ENCODE results near the gene MAP3K14. TPM values are rescaled to one million over a fixed set of nuclear protein-coding genes. Genes with fewer than 3 reads are reported as not detected.

Gene MAP3K14
- total and polyA plus RNA-seq, 2 donors (not counting 1 experiment from before 2014, with no cell fraction given) = 3.6 to 5.2 TPM

GRCh38 chr17:45324336-45324735, 7.5 kb upstream of the MAP3K14 start:
- no peak overlapping the region for H3K4me2 ChIP-seq (ENCODE audit: extremely low read depth, insufficient read depth, low read length)
- no peaks in the 10 kb centered on the region for H3K9me3 ChIP-seq (ENCODE audit: control insufficient read depth, insufficient read depth, low read depth, low read length)
- TF ChIP-seq EZH2 (IDR thresholded peaks at IDR 0.05; ENCODE audit: low read length, missing control alignments) = no peak
- H3K4me3 ChIP-seq (replicated peaks in 1 of 4; ENCODE audit: control extremely low read depth in 1 of 4, insufficient read depth in 1 of 4, low read depth in 3 of 4, low read length in 4 of 4) = no peak overlapping the region
- H3K27ac ChIP-seq (ENCODE audit: insufficient read depth, low read length) = no peak overlapping the region
- no peaks in the 10 kb centered on the region for H4K20me1 ChIP-seq (ENCODE audit: control insufficient read depth, extremely low read depth, insufficient read depth, low read length)
- H3K79me2 ChIP-seq (ENCODE audit: control insufficient read depth, insufficient read depth, low read length) = no peaks in the 10 kb centered on the region
- H3K27me3 ChIP-seq (ENCODE audit: control insufficient read depth, insufficient read depth, low read length) = no peaks in the 10 kb centered on the region
- H3K9ac ChIP-seq (ENCODE audit: insufficient read depth, low read length) = no peak overlapping the region
- no peak overlapping the region for H2AFZ ChIP-seq (ENCODE audit: low read length)
- no peaks in the 10 kb centered on the region for H3K36me3 ChIP-seq (ENCODE audit: control insufficient read depth, insufficient read depth, low read length)
- DNase-seq (ENCODE audit: low read depth in 2 of 2) = no peak
- peaks cover 24% of the 10 kb centered on the region for H3K4me1 ChIP-seq (ENCODE audit: control insufficient read depth, extremely low read depth, insufficient read depth, low read length)

- H3K9me3 ChIP-seq (ENCODE audit: control insufficient read depth, insufficient read depth, low read depth, low read length) = no peaks in the 10 kb centered on the region
These were observed 5.3 kb upstream of the MAP3K14 start for GRCh38 chr17:45322168-45322567.

GRCh38 chr17:45320931-45321461, 4.2 kb upstream of the MAP3K14 start:
- Histone ChIP-seq H4K20me1 (ENCODE audit: control insufficient read depth, extremely low read depth, insufficient read depth, low read length) (no peaks in the 10 kb centered on the region), H3K4me1 (ENCODE audit: control insufficient read depth, extremely low read depth, insufficient read depth, low read length) (peaks cover 31% of the 10 kb centered on the region), H3K27ac (ENCODE audit: insufficient read depth, low read length) (peak overlapping the region; percentile 64), H3K4me2 (ENCODE audit: extremely low read depth, insufficient read depth, low read length) (peak overlapping the region; percentile 81), H3K79me2 (ENCODE audit: control insufficient read depth, insufficient read depth, low read length) (peaks cover 4% of the 10 kb centered on the region), H3K9me3 (ENCODE audit: control insufficient read depth, insufficient read depth, low read depth, low read length) (no peaks in the 10 kb centered on the region), H3K4me3 (replicated peaks in 1 of 4; ENCODE audit: control extremely low read depth in 1 of 4, insufficient read depth in 1 of 4, low read depth in 3 of 4, low read length in 4 of 4) (no peak overlapping the region), H3K9ac (ENCODE audit: insufficient read depth, low read length) (no peak overlapping the region), H3K36me3 (ENCODE audit: control insufficient read depth, insufficient read depth, low read length) (no peaks in the 10 kb centered on the region), H2AFZ (ENCODE audit: low read length) (no peak overlapping the region), H3K27me3 (ENCODE audit: control insufficient read depth, insufficient read depth, low read length) (no peaks in the 10 kb centered on the region)
- peak; percentile 97 to 99 for DNase-seq (ENCODE audit: low read depth in 2 of 2)
- TF ChIP-seq CTCF (conservative IDR thresholded peaks at IDR 0.05 in 1 of 2, IDR thresholded peaks at IDR 0.05 in 1 of 2; ENCODE audit: low read depth in 1 of 2, low read length in 2 of 2) = peak in 1 of 2 donors; percentile 14
- TF ChIP-seq EZH2 (IDR thresholded peaks at IDR 0.05; ENCODE audit: low read length, missing control alignments) = no peak

More at GRCh38 chr17:45322168-45322567, 5.3 kb upstream of the MAP3K14 start:
- no peak for DNase-seq (ENCODE audit: low read depth in 2 of 2)
- TF ChIP-seq EZH2 (IDR thresholded peaks at IDR 0.05; ENCODE audit: low read length, missing control alignments) (no peak), CTCF (conservative IDR thresholded peaks at IDR 0.05 in 1 of 2, IDR thresholded peaks at IDR 0.05 in 1 of 2; ENCODE audit: low read depth in 1 of 2, low read length in 2 of 2) (no peak)
- no peak overlapping the region for H3K27ac ChIP-seq (ENCODE audit: insufficient read depth, low read length)
- no peaks in the 10 kb centered on the region for H4K20me1 ChIP-seq (ENCODE audit: control insufficient read depth, extremely low read depth, insufficient read depth, low read length)
- H3K4me2 ChIP-seq (ENCODE audit: extremely low read depth, insufficient read depth, low read length) = no peak overlapping the region
- no peaks in the 10 kb centered on the region for H3K27me3 ChIP-seq (ENCODE audit: control insufficient read depth, insufficient read depth, low read length)
- no peak overlapping the region for H3K4me3 ChIP-seq (replicated peaks in 1 of 4; ENCODE audit: control extremely low read depth in 1 of 4, insufficient read depth in 1 of 4, low read depth in 3 of 4, low read length in 4 of 4)
- no peaks in the 10 kb centered on the region for H3K79me2 ChIP-seq (ENCODE audit: control insufficient read depth, insufficient read depth, low read length)
- H2AFZ ChIP-seq (ENCODE audit: low read length) = no peak overlapping the region
- no peaks in the 10 kb centered on the region for H3K36me3 ChIP-seq (ENCODE audit: control insufficient read depth, insufficient read depth, low read length)
- no peak overlapping the region for H3K9ac ChIP-seq (ENCODE audit: insufficient read depth, low read length)
- peaks cover 31% of the 10 kb centered on the region for H3K4me1 ChIP-seq (ENCODE audit: control insufficient read depth, extremely low read depth, insufficient read depth, low read length)
